Tibial nerve (tissue), 4 donors: ENCODE results near the gene DTX3L.

Experiments used
- EP300 ChIP-seq, 2 donors: sonication (generic); formaldehyde crosslinking; IDR thresholded peaks; one replicate each; pipeline ENCODE4 v1.6.1; 2017; ENCODE audit warnings: antibody characterized with exemption in 2 of 2, mild to moderate bottlenecking in 1 of 2
- POLR2A ChIP-seq, 2 donors: fragments of 450-650 bp; IDR thresholded peaks; one replicate each; pipeline ENCODE4 v1.6.1; 2017; ENCODE audit warnings: antibody characterized with exemption in 2 of 2, mild to moderate bottlenecking in 2 of 2, moderate library complexity in 2 of 2
- TF ChIP-seq, protein P1 (sequence below), 5 experiments: fragments of 200-600 bp in 3 of 5; fragments of 450-650 bp in 2 of 5; sonication (generic) in 3 of 5; IDR thresholded peaks; one replicate each; pipeline ENCODE4 v1.5.1; 2016 to 2019; ENCODE audit warnings: antibody characterized with exemption in 5 of 5, mild to moderate bottlenecking in 3 of 5, moderate library complexity in 2 of 5

DNA sequence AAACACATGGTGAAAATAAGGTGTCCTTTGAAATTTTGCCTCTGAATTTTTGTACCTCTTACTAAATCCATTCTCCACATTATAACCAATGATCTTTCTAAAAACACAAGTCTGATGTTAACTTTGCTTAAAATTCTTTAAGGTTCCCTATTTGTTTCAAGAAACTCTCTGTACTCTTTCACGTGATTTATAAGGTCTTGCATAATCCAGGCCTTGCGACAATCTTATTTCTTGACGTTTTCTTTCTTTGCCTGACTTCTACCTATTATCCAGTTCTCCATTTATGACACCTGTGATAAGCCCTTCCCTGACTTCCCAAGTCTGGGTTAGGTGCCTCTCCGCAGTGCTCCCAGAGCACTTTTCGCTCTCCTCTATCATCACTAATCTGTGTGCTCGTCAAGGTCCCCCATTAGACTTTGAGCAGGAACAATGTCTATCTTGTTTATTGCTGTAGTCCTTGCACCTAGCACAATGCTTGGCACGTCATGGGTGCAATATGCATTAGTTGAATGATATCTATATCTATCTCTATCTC, 25.1 kb upstream of the DTX3L start:
- TF ChIP-seq POLR2A (IDR thresholded peaks at IDR 0.05) (no peak), EP300 (IDR thresholded peaks at IDR 0.05) (no peak)
- TF ChIP-seq, protein P1, sequence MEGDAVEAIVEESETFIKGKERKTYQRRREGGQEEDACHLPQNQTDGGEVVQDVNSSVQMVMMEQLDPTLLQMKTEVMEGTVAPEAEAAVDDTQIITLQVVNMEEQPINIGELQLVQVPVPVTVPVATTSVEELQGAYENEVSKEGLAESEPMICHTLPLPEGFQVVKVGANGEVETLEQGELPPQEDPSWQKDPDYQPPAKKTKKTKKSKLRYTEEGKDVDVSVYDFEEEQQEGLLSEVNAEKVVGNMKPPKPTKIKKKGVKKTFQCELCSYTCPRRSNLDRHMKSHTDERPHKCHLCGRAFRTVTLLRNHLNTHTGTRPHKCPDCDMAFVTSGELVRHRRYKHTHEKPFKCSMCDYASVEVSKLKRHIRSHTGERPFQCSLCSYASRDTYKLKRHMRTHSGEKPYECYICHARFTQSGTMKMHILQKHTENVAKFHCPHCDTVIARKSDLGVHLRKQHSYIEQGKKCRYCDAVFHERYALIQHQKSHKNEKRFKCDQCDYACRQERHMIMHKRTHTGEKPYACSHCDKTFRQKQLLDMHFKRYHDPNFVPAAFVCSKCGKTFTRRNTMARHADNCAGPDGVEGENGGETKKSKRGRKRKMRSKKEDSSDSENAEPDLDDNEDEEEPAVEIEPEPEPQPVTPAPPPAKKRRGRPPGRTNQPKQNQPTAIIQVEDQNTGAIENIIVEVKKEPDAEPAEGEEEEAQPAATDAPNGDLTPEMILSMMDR (IDR thresholded peaks at IDR 0.05) = no peak
